ENCODE data around the gene MAP3K3.

DNA sequence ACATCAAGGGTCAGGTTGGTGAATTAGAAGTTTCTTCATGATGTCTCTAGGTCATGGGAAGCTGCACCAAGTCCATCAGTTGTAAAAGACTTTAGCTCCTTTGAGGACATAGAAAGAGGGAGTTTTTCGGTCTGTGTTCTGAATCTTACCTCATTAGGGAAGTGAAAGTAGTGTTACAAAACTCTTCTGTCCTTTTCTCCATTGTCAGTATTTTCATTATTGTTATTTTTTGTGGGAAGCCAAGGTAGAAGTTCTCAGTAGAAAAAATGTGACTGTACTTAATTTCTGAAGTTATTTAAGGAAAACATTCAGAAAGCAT is 24.2 kb downstream of the MAP3K3 start:
- TF ChIP-seq, protein P1, sequence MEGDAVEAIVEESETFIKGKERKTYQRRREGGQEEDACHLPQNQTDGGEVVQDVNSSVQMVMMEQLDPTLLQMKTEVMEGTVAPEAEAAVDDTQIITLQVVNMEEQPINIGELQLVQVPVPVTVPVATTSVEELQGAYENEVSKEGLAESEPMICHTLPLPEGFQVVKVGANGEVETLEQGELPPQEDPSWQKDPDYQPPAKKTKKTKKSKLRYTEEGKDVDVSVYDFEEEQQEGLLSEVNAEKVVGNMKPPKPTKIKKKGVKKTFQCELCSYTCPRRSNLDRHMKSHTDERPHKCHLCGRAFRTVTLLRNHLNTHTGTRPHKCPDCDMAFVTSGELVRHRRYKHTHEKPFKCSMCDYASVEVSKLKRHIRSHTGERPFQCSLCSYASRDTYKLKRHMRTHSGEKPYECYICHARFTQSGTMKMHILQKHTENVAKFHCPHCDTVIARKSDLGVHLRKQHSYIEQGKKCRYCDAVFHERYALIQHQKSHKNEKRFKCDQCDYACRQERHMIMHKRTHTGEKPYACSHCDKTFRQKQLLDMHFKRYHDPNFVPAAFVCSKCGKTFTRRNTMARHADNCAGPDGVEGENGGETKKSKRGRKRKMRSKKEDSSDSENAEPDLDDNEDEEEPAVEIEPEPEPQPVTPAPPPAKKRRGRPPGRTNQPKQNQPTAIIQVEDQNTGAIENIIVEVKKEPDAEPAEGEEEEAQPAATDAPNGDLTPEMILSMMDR (IDR thresholded peaks at IDR 0.05; ENCODE audit: insufficient read depth, low read length, poor library complexity, severe bottlenecking) = no peak
- no peak for TF ChIP-seq EZH2phosphoT487 (conservative IDR thresholded peaks at IDR 0.05; ENCODE audit: low read length)
